ENCODE results near the gene TPM1. TPM values are rescaled to one million over a fixed set of nuclear protein-coding genes. Genes with fewer than 3 reads are reported as not detected.
A peak's percentile ranks its signal among the peaks of the same experiment; 100 is the strongest.

Gene TPM1
- total RNA-seq, 4 donors from 2014 or later = 656 to 1,383 (median 909) TPM

- H3K27ac ChIP-seq = no peak overlapping the region
- in situ Hi-C loops (cut with MboI; ENCODE audit: low sequenced_read_pairs in 4 of 4) (loop anchor here (5.0 to 10.0 kb wide), 4 partner anchors 33 to 306 kb away; no protein-coding TSS in a partner anchor), intact Hi-C loops (cut with DNase I; ENCODE audit: low total_unique reads) (no loop called here)
- H3K4me1 ChIP-seq = peaks cover 0 to 4% of the 10 kb centered on the region in 2 donors
- H3K36me3 ChIP-seq = no peaks in the 10 kb centered on the region
- no peaks in the 10 kb centered on the region for H3K27me3 ChIP-seq
- TF ChIP-seq POLR2A (IDR thresholded peaks at IDR 0.05) (no peak), CTCF (IDR thresholded peaks at IDR 0.05 in 4 of 5, conservative IDR thresholded peaks at IDR 0.05 in 1 of 5) (no peak)
- H3K9me3 ChIP-seq = no peaks in the 10 kb centered on the region
- no peak overlapping the region for H3K4me3 ChIP-seq
- ATAC-seq (no peak), DNase-seq (no peak)
Observed at GRCh38 chr15:63090472-63090871, 47.9 kb downstream of the TPM1 start.

- in situ Hi-C loops (cut with MboI; ENCODE audit: low sequenced_read_pairs in 4 of 4) = loop anchor here (5.0 to 10.0 kb wide), 4 partner anchors 34 to 306 kb away; no protein-coding TSS in a partner anchor
- Histone ChIP-seq H3K9me3 (no peaks in the 10 kb centered on the region), H3K27me3 (no peaks in the 10 kb centered on the region), H3K36me3 (no peaks in the 10 kb centered on the region), H3K4me3 (no peak overlapping the region), H3K27ac (no peak overlapping the region), H3K4me1 (peaks cover 0 to 4% of the 10 kb centered on the region in 2 donors)
- TF ChIP-seq POLR2A (IDR thresholded peaks at IDR 0.05) (no peak), CTCF (IDR thresholded peaks at IDR 0.05 in 4 of 5, conservative IDR thresholded peaks at IDR 0.05 in 1 of 5) (no peak)
- intact Hi-C loops (cut with DNase I; ENCODE audit: low total_unique reads) = no loop called here
- DNase-seq (no peak), ATAC-seq (no peak)
Observed at GRCh38 chr15:63090887-63091286, 48.3 kb downstream of the TPM1 start.

- in situ Hi-C loops (cut with MboI; ENCODE audit: low sequenced_read_pairs in 4 of 4) = loop anchor here (5.0 to 10.0 kb wide), 4 partner anchors 35 to 307 kb away; no protein-coding TSS in a partner anchor
- Histone ChIP-seq H3K27me3 (no peaks in the 10 kb centered on the region), H3K27ac (no peak overlapping the region), H3K4me3 (no peak overlapping the region), H3K36me3 (no peaks in the 10 kb centered on the region), H3K9me3 (no peaks in the 10 kb centered on the region), H3K4me1 (peaks cover 0 to 4% of the 10 kb centered on the region in 2 donors)
- ATAC-seq (no peak), DNase-seq (no peak)
- intact Hi-C loops (cut with DNase I; ENCODE audit: low total_unique reads) = loop anchor here (2.0 kb wide), 1 partner anchor 309 kb away; no protein-coding TSS in a partner anchor
- no peak for TF ChIP-seq POLR2A (IDR thresholded peaks at IDR 0.05)
- TF ChIP-seq CTCF (IDR thresholded peaks at IDR 0.05 in 4 of 5, conservative IDR thresholded peaks at IDR 0.05 in 1 of 5) = no peak
Observed at GRCh38 chr15:63091679-63092446, 49.3 kb downstream of the TPM1 start.

- Histone ChIP-seq H3K4me3 (no peak overlapping the region), H3K27ac (no peak overlapping the region), H3K4me1 (peaks cover 0 to 4% of the 10 kb centered on the region in 2 donors), H3K36me3 (no peaks in the 10 kb centered on the region), H3K9me3 (no peaks in the 10 kb centered on the region), H3K27me3 (no peaks in the 10 kb centered on the region)
- intact Hi-C loops (cut with DNase I; ENCODE audit: low total_unique reads) = loop anchor here (1.0 to 2.0 kb wide), 4 partner anchors 45 to 311 kb away; no protein-coding TSS in a partner anchor
- in situ Hi-C loops (cut with MboI; ENCODE audit: low sequenced_read_pairs in 4 of 4) = loop anchor here (5.0 to 10.0 kb wide), 4 partner anchors 36 to 309 kb away; no protein-coding TSS in a partner anchor
- DNase-seq (peak; percentile 69 to 74), ATAC-seq (peak; percentile 89 to 95)
- no peak for TF ChIP-seq POLR2A (IDR thresholded peaks at IDR 0.05)
- TF ChIP-seq CTCF (IDR thresholded peaks at IDR 0.05 in 4 of 5, conservative IDR thresholded peaks at IDR 0.05 in 1 of 5) = peak; percentile 82 to 93 (median 90)
Observed at GRCh38 chr15:63093486-63094205, 51.1 kb downstream of the TPM1 start.

Measured in gastrocnemius medialis (tissue), 4 donors.